Measurements from ENCODE around the gene MLPH. TPM values are rescaled to one million over a fixed set of nuclear protein-coding genes. Genes with fewer than 3 reads are reported as not detected.

Gene MLPH
- total and polyA plus RNA-seq, 2 experiments from 2014 or later = 8.1 to 10.8 TPM

DNA sequence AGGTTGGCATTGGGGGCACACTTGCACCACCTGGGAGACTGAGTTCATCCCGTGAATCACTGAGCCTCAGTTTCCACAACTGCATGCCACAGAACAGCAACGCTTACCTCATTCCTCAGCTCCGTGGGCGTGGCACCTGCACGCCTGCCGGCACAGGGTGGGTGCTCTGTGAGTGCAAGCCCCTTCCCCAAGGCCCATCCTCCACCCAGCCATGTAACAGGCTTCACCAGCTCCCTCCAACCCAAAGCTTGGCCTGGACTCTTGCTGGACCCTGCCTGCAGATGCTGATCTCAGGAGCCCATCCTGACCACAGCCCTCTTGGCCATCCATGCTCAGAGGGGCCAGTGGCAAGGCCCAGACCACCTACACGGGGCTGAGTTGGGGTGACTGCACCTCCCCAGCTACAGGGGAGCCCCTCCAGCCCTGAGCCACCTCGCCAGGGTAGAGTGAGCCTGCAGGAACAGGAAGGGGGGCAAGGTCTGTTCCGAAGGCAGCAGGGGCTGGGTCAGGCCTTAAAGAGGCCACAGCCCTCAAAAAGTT, 81.1 kb downstream of the MLPH start:
- Histone ChIP-seq H3K9ac (no peak overlapping the region), H2AFZ (no peak overlapping the region), H3K4me1 (ENCODE audit: insufficient read depth) (peaks cover 6% of the 10 kb centered on the region), H3K4me3 (no peak overlapping the region), H3K9me2 (ENCODE audit: insufficient read depth) (no peaks in the 10 kb centered on the region), H3K4me2 (ENCODE audit: unreplicated experiment) (no peak overlapping the region), H3F3A (ENCODE audit: insufficient read depth) (no peaks in the 10 kb centered on the region), H3K27ac (no peak overlapping the region), H3K36me3 (ENCODE audit: low read depth) (no peaks in the 10 kb centered on the region), H3K9me3 (ENCODE audit: low read depth) (no peaks in the 10 kb centered on the region), H3K27me3 (replicated peaks; ENCODE audit: insufficient read depth) (no peaks in the 10 kb centered on the region), H3K79me2 (ENCODE audit: insufficient read depth) (no peaks in the 10 kb centered on the region), H4K20me1 (ENCODE audit: insufficient read depth) (no peaks in the 10 kb centered on the region)
- WGBS, 2 experiments (ENCODE audit: low coverage in 1 of 2, low lambda C conversion rate in 2 of 2, missing lambda C conversion rate in 2 of 2) = 55 to 67% methylated on average over 9 of the region's 9 CpGs
- in situ Hi-C loops (cut with MboI) = loop anchor here (25.0 kb wide), 1 partner anchor 406 kb away; no protein-coding TSS in a partner anchor
- DNase-seq = no peak
- TF ChIP-seq EZH2 (IDR thresholded peaks at IDR 0.05; ENCODE audit: insufficient read depth, poor library complexity, severe bottlenecking) = no peak
- no peak for TF ChIP-seq EZH2phosphoT487 (IDR thresholded peaks at IDR 0.05; ENCODE audit: insufficient read depth, low read depth)

DNA sequence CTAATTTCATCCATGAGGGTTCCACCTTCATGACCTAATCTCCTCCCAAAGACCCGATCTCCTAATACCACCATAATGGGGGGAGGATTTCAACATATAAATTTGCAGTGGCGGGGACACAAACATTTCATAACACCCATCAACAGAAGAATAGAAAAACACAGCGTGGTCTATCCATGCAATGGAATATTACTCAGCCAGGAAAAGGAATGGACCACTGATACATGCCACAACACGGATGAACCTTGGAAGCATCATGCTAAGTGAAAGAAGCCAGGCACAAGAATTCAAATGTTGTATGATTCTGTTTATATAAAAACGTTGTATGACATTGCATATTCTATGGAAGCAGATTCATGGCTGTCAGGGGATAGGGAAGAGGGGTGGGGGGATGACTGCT, 82.0 kb downstream of the MLPH start:
- H3K4me3 ChIP-seq = no peak overlapping the region
- no peaks in the 10 kb centered on the region for H3F3A ChIP-seq (ENCODE audit: insufficient read depth)
- WGBS, 2 experiments (ENCODE audit: low coverage in 1 of 2, low lambda C conversion rate in 2 of 2, missing lambda C conversion rate in 2 of 2) = 83 to 90% methylated on average over 5 of the region's 5 CpGs
- H3K27ac ChIP-seq = no peak overlapping the region
- TF ChIP-seq EZH2phosphoT487 (IDR thresholded peaks at IDR 0.05; ENCODE audit: insufficient read depth, low read depth) = no peak
- TF ChIP-seq EZH2 (IDR thresholded peaks at IDR 0.05; ENCODE audit: insufficient read depth, poor library complexity, severe bottlenecking) = no peak
- H3K4me1 ChIP-seq (ENCODE audit: insufficient read depth) = peaks cover 6% of the 10 kb centered on the region
- DNase-seq = no peak
- H3K9me3 ChIP-seq (ENCODE audit: low read depth) = no peaks in the 10 kb centered on the region
- H3K9me2 ChIP-seq (ENCODE audit: insufficient read depth) = no peaks in the 10 kb centered on the region
- H4K20me1 ChIP-seq (ENCODE audit: insufficient read depth) = no peaks in the 10 kb centered on the region
- H3K79me2 ChIP-seq (ENCODE audit: insufficient read depth) = no peaks in the 10 kb centered on the region
- no peak overlapping the region for H3K4me2 ChIP-seq (ENCODE audit: unreplicated experiment)
- H2AFZ ChIP-seq = no peak overlapping the region
- in situ Hi-C loops (cut with MboI) = loop anchor here (25.0 kb wide), 1 partner anchor 407 kb away; no protein-coding TSS in a partner anchor
- no peaks in the 10 kb centered on the region for H3K36me3 ChIP-seq (ENCODE audit: low read depth)
- no peaks in the 10 kb centered on the region for H3K27me3 ChIP-seq (replicated peaks; ENCODE audit: insufficient read depth)
- no peak overlapping the region for H3K9ac ChIP-seq

DNA sequence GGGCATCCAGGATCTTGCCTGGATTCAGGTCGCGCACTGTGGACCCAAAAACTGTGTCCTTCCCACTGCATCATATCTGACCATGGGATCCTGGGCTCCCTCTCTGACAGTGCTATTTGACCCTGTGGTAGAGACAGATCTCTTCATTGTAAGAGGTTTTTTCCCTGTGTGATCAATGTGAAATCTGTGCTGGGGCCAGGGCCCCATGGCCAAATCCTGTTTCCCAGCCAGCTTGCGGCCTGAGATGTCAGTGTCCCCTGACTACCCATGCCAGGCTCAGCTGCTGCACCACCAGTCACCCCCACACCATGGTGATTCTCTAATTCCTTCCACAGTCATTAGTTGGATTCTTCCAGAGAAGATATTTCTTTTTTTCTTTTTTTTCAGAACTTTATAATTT, 82.8 kb downstream of the MLPH start:
- DNase-seq = no peak
- Histone ChIP-seq H2AFZ (no peak overlapping the region), H3K27me3 (replicated peaks; ENCODE audit: insufficient read depth) (no peaks in the 10 kb centered on the region), H3K4me1 (ENCODE audit: insufficient read depth) (peaks cover 6% of the 10 kb centered on the region), H3K9me3 (ENCODE audit: low read depth) (no peaks in the 10 kb centered on the region), H3F3A (ENCODE audit: insufficient read depth) (no peaks in the 10 kb centered on the region), H3K27ac (no peak overlapping the region), H3K79me2 (ENCODE audit: insufficient read depth) (no peaks in the 10 kb centered on the region), H3K36me3 (ENCODE audit: low read depth) (no peaks in the 10 kb centered on the region), H3K9me2 (ENCODE audit: insufficient read depth) (no peaks in the 10 kb centered on the region), H3K4me2 (ENCODE audit: unreplicated experiment) (no peak overlapping the region), H4K20me1 (ENCODE audit: insufficient read depth) (no peaks in the 10 kb centered on the region), H3K9ac (no peak overlapping the region), H3K4me3 (no peak overlapping the region)
- in situ Hi-C loops (cut with MboI) = loop anchor here (25.0 kb wide), 1 partner anchor 408 kb away; no protein-coding TSS in a partner anchor
- 71 to 81% methylated on average over 3 of the region's 3 CpGs for WGBS, 2 experiments (ENCODE audit: low coverage in 1 of 2, low lambda C conversion rate in 2 of 2, missing lambda C conversion rate in 2 of 2)
- no peak for TF ChIP-seq EZH2 (IDR thresholded peaks at IDR 0.05; ENCODE audit: insufficient read depth, poor library complexity, severe bottlenecking)
- no peak for TF ChIP-seq EZH2phosphoT487 (IDR thresholded peaks at IDR 0.05; ENCODE audit: insufficient read depth, low read depth)

DNA sequence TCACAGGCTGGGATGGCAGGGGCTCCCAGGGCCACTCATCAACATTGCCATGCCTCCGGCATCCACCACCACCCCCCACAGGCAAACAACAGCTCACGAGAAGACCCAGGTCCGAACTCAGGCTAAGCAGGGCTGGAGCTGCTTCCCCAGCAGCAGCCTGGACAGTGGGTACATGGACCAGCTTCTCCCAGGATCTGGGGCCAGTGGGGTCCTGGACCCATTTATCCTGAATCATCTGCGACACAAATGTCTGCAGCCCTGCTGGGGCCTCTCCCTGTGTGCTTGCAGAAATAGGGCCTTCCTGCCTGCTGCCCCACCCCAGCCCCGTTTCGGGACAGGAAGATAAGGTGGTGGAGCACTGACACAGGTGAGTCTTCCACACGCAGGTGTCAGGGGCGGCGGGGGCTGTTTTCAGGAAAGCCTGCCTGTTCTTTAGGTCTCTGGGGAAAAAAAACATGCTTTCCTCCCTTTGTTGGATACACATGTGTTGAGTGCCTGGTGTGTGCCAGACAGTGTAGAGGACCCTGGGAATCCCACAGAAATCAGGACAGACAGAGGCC, 83.8 kb downstream of the MLPH start:
- Histone ChIP-seq H3K36me3 (ENCODE audit: low read depth) (no peaks in the 10 kb centered on the region), H3K27ac (no peak overlapping the region), H2AFZ (no peak overlapping the region), H3F3A (ENCODE audit: insufficient read depth) (no peaks in the 10 kb centered on the region), H3K27me3 (replicated peaks; ENCODE audit: insufficient read depth) (no peaks in the 10 kb centered on the region), H3K79me2 (ENCODE audit: insufficient read depth) (no peaks in the 10 kb centered on the region), H3K9me3 (ENCODE audit: low read depth) (no peaks in the 10 kb centered on the region), H3K9me2 (ENCODE audit: insufficient read depth) (no peaks in the 10 kb centered on the region), H3K4me1 (ENCODE audit: insufficient read depth) (peaks cover 6% of the 10 kb centered on the region), H3K4me3 (no peak overlapping the region), H3K4me2 (ENCODE audit: unreplicated experiment) (no peak overlapping the region), H4K20me1 (ENCODE audit: insufficient read depth) (no peaks in the 10 kb centered on the region), H3K9ac (no peak overlapping the region)
- in situ Hi-C loops (cut with MboI) = loop anchor here (25.0 kb wide), 1 partner anchor 409 kb away; no protein-coding TSS in a partner anchor
- WGBS, 2 experiments (ENCODE audit: low coverage in 1 of 2, low lambda C conversion rate in 2 of 2, missing lambda C conversion rate in 2 of 2) = 83 to 84% methylated on average over 9 of the region's 9 CpGs
- TF ChIP-seq EZH2phosphoT487 (IDR thresholded peaks at IDR 0.05; ENCODE audit: insufficient read depth, low read depth) = no peak
- TF ChIP-seq EZH2 (IDR thresholded peaks at IDR 0.05; ENCODE audit: insufficient read depth, poor library complexity, severe bottlenecking) = no peak
- DNase-seq = no peak

Measured in GM23248 (cell line).